A549 (cell line): ENCODE data around the gene STOM.

Source experiments
- CHD4 ChIP-seq: fragments of 200-600 bp; sonication (generic); IDR thresholded peaks from 2 replicates; pipeline ENCODE4 v1.6.1; 2016; ENCODE audit warnings: antibody characterized with exemption, mild to moderate bottlenecking, borderline replicate concordance
- CTCF ChIP-seq: fragments of >200 bp; sonication (Bioruptor Twin); formaldehyde crosslinking; IDR thresholded peaks from 3 replicates; pipeline ENCODE4 v1.5.1; 2016
- EP300 ChIP-seq, 2 experiments: fragments of >200 bp; sonication (Bioruptor Twin); formaldehyde crosslinking; IDR thresholded peaks; 2 replicates in 1 of 2; 3 replicates in 1 of 2; pipeline ENCODE4 v1.6.1; 2016 to 2017
- MAFK ChIP-seq: fragments of 450-650 bp; IDR thresholded peaks from 2 replicates; pipeline ENCODE4 v1.6.1; 2014; ENCODE audit not compliant: partially characterized antibody

- TF ChIP-seq CTCF (no peak), MAFK (no peak), CHD4 (no peak), EP300 (IDR thresholded peaks at IDR 0.05) (no peak)
These were observed 15.9 kb downstream of the STOM start for GRCh38 chr9:121354141-121354540.
